Measurements from ENCODE around the gene A4GNT.
"Not testable (repeated sequence)": the region's sequence is repeated elsewhere in the genome, so short reads cannot be mapped to it uniquely, and the experiment has no call there.

A4GNT gene

GRCh38 chr3:138118612-138119422, 13.4 kb downstream of the A4GNT start:
- DNase-seq, result peak; percentile 77

GRCh38 chr3:138114988-138115971, 16.9 kb downstream of the A4GNT start, which contains the start of gene DZIP1L:
Gene DZIP1L, minus strand, starts transcription at chr3:138115608. Its CDS starts 11,637 bp downstream, at chr3:138103971.
- DNase-seq, result peak; percentile 83

- peak; percentile 64 for DNase-seq
Measured at GRCh38 chr3:138114431-138114918, 17.7 kb downstream of the A4GNT start.

GRCh38 chr3:138113326-138113725, 18.9 kb downstream of the A4GNT start:
- peak; percentile 95 for DNase-seq

GRCh38 chr3:138112362-138112761, 19.8 kb downstream of the A4GNT start:
- no peak for DNase-seq

- no peak for DNase-seq
Measured at GRCh38 chr3:138105598-138105997, 26.6 kb downstream of the A4GNT start.

GRCh38 chr3:138103466-138103865, 28.7 kb downstream of the A4GNT start:
- no peak for DNase-seq

- not testable (repeated sequence) for DNase-seq
Measured at GRCh38 chr3:138101351-138101940, 30.7 kb downstream of the A4GNT start.

- DNase-seq, result no peak
Measured at GRCh38 chr3:138099417-138099816, 32.8 kb downstream of the A4GNT start.

GRCh38 chr3:138097192-138098172, 34.7 kb downstream of the A4GNT start:
- no peak for DNase-seq

GRCh38 chr3:138093721-138094120, 38.5 kb downstream of the A4GNT start:
- no peak for DNase-seq

- no peak for DNase-seq
Measured at GRCh38 chr3:138092023-138092422, 40.2 kb downstream of the A4GNT start.

GRCh38 chr3:138089091-138089490, 43.1 kb downstream of the A4GNT start:
- DNase-seq, result no peak

- not testable (repeated sequence) for DNase-seq
Measured at GRCh38 chr3:138085745-138086144, 46.4 kb downstream of the A4GNT start.

GRCh38 chr3:138084196-138084595, 48.0 kb downstream of the A4GNT start:
- DNase-seq, result no peak

- DNase-seq, result no peak
Measured at GRCh38 chr3:138082992-138083386, 49.2 kb downstream of the A4GNT start.

GRCh38 chr3:138082085-138082991, 49.9 kb downstream of the A4GNT start:
- peak; percentile 87 for DNase-seq

- no peak for DNase-seq
Measured at GRCh38 chr3:138081371-138082084, 50.7 kb downstream of the A4GNT start.

GRCh38 chr3:138079901-138080300, 52.3 kb downstream of the A4GNT start:
- DNase-seq, result no peak

- DNase-seq, result peak; percentile 96
Measured at GRCh38 chr3:138078901-138079344, 53.3 kb downstream of the A4GNT start.
